AG10803 (cell line): ENCODE measurements around the gene CCDC24.

Experiments
- DNase-seq: peaks from one replicate; pipeline ENCODE4 v3.0.0; 2010; ENCODE audit warnings: low read depth
- H3K4me3 ChIP-seq: 2 replicates; pipeline ENCODE4 v1.5.1; 2011; ENCODE audit warnings: mild to moderate bottlenecking, low read length, control low read depth
- CTCF ChIP-seq: conservative IDR thresholded peaks from 2 replicates; pipeline ENCODE4 v1.5.1; 2011; ENCODE audit warnings: mild to moderate bottlenecking, low read length, control low read depth, inconsistent platforms

CCDC24 gene

GRCh38 chr1:43971336-43971980 is 19.9 kb upstream of the CCDC24 start:
- no peak overlapping the region for H3K4me3 ChIP-seq

GRCh38 chr1:43973981-43974442 is 17.4 kb upstream of the CCDC24 start:
- TF ChIP-seq CTCF = no peak
- H3K4me3 ChIP-seq = peak overlapping the region; percentile 90
- peak; percentile 21 for DNase-seq

More at GRCh38 chr1:43971336-43971980, 19.9 kb upstream of the CCDC24 start:
- no peak for DNase-seq
- TF ChIP-seq CTCF = no peak

GRCh38 chr1:43974443-43975248 is 16.8 kb upstream of the CCDC24 start, which contains the start of gene ATP6V0B:
ATP6V0B (plus strand) TSS chr1:43974960; CDS start chr1:43975041, 81 bp downstream.
- peak; percentile 90 for DNase-seq
- TF ChIP-seq CTCF = peak; percentile 14; the same call in 1 of the 2 replicates
- H3K4me3 ChIP-seq = peak within 1 kb of the TSS; percentile 90

GRCh38 chr1:43975249-43975961 is 16.0 kb upstream of the CCDC24 start:
- TF ChIP-seq CTCF = no peak
- peak overlapping the region; percentile 90 for H3K4me3 ChIP-seq
- DNase-seq = peak; percentile 17

GRCh38 chr1:43976045-43976444 is 15.4 kb upstream of the CCDC24 start:
- TF ChIP-seq CTCF = peak; percentile 24
- no peak for DNase-seq
- peak overlapping the region; percentile 90 for H3K4me3 ChIP-seq

GRCh38 chr1:43976890-43977289 is 14.5 kb upstream of the CCDC24 start:
- TF ChIP-seq CTCF = no peak
- DNase-seq = no peak
- peak overlapping the region; percentile 90; the same call in 1 of the 2 replicates for H3K4me3 ChIP-seq
